ENCODE data around the gene PTPRN2. TPM values are rescaled to one million over a fixed set of nuclear protein-coding genes. Genes with fewer than 3 reads are reported as not detected.

PTPRN2 gene
- total and polyA plus RNA-seq, 7 donors: 3.2 to 7.1 (median 5.5) TPM

DNA sequence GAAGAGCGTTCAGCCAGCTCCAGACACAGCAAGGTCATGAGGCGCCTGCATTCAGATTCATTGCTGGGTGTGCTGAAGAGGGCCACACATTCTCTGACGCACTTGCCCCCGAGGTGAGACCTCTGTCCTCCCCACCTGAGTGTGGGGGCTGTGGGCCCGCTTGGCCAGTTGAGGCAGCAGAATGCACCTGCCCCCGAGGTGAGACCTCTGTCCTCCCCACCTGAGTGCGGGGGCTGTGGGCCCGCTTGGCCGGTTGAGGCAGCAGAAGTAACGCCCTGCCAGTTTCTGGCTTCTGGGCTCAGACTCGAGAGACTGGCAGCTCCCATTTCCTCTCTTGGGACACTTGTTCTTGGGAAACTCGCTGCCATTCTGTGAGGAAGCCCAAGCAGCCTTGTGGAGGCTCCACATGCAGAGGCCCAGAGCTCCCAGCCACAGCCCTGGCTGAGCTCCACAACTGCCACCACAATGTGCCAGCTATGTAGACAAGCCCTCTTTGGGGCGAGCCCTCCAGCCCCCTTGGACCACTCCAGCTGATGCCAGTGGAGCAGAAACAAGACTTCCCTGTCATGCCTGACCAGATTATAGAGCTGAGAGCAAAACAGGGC is 816.8 kb downstream of the PTPRN2 start:
- TF ChIP-seq EP300 (IDR thresholded peaks at IDR 0.05): no peak
- TF ChIP-seq, protein P1, sequence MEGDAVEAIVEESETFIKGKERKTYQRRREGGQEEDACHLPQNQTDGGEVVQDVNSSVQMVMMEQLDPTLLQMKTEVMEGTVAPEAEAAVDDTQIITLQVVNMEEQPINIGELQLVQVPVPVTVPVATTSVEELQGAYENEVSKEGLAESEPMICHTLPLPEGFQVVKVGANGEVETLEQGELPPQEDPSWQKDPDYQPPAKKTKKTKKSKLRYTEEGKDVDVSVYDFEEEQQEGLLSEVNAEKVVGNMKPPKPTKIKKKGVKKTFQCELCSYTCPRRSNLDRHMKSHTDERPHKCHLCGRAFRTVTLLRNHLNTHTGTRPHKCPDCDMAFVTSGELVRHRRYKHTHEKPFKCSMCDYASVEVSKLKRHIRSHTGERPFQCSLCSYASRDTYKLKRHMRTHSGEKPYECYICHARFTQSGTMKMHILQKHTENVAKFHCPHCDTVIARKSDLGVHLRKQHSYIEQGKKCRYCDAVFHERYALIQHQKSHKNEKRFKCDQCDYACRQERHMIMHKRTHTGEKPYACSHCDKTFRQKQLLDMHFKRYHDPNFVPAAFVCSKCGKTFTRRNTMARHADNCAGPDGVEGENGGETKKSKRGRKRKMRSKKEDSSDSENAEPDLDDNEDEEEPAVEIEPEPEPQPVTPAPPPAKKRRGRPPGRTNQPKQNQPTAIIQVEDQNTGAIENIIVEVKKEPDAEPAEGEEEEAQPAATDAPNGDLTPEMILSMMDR (IDR thresholded peaks at IDR 0.05): no peak
- Histone ChIP-seq H3K4me1 (no peaks in the 10 kb centered on the region), H3K27ac (no peak overlapping the region), H3K36me3 (no peaks in the 10 kb centered on the region), H3K9me3 (peaks cover 0 to 9% (median 4%) of the 10 kb centered on the region in 4 donors), H3K27me3 (peaks cover 0 to 21% (median 0%) of the 10 kb centered on the region in 3 donors), H3K4me3 (no peak overlapping the region)
- 92 to 93% methylated on average over 13 of the region's 13 CpGs for WGBS, 2 donors
- intact Hi-C loops (cut with DNase I): no loop called here
- DNase-seq: no peak

DNA sequence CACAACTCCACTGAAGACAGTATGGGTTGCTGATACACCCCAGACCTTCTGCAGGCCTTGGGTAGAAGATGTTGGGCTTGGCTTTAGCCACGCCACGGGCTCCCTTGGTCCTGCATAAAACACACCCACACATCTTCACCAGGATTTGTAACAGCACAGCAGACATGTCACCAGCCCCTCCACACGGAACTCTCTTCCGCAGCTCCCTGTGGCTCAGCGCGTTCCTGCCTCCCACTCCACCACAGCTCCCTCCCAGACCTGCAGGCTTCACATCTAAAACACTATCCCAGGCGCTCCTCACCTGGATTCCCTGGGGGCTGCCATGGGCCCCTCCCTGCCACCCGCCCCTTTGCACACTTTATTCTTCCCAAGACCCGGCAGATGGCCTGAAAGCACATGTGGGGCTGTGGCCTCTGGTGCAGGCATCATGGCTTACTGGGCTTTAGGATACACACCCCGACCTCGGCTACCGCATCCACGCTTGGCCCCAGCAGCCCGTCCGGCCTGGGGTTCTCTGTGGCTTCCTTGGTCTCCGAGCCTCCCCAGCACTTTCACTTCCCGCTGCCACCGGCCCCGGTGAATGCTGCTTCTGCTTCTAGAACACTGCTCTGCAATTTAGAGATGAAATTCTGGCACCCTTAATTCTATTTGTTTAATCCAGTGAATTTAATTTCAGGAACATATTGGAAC is 818.0 kb downstream of the PTPRN2 start:
- DNase-seq: no peak

DNA sequence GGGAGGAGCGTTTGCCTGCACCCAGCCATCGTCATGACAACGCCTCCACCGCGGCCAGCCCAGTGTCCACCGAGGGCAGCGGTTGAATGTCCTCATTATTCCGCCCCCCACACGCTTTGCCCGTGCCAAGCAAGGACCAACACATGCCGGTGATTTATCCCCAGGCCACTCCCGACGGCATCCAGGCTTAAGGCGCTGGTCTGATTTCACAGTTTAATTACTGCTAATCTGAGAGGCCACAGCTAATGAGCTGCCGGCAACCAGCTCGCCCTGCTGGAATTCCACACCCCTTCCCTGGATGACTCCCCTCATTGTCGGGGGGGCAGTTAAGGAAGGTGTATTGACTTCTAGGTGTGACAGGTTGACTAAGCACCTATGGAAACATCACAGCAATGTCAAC is 818.5 kb downstream of the PTPRN2 start:
- WGBS, 2 donors: 35 to 55% methylated on average over 17 of the region's 17 CpGs
- Histone ChIP-seq H3K36me3 (no peaks in the 10 kb centered on the region), H3K9me3 (peaks cover 0 to 12% (median 4%) of the 10 kb centered on the region in 4 donors), H3K4me3 (no peak overlapping the region), H3K27ac (no peak overlapping the region), H3K4me1 (no peaks in the 10 kb centered on the region), H3K27me3 (peaks cover 0 to 21% (median 0%) of the 10 kb centered on the region in 3 donors)
- no peak for DNase-seq
- TF ChIP-seq EP300 (IDR thresholded peaks at IDR 0.05): no peak
- TF ChIP-seq POLR2A (IDR thresholded peaks at IDR 0.05): no peak
- TF ChIP-seq, protein P1 (IDR thresholded peaks at IDR 0.05): no peak
- no peak for TF ChIP-seq POLR2AphosphoS5 (IDR thresholded peaks at IDR 0.05)
- intact Hi-C loops (cut with DNase I): no loop called here

More for the DNA sequence above, 818.0 kb downstream of the PTPRN2 start:
- peaks cover 0 to 21% (median 0%) of the 10 kb centered on the region in 3 donors for H3K27me3 ChIP-seq
- no peak overlapping the region for H3K4me3 ChIP-seq
- no peak overlapping the region for H3K27ac ChIP-seq
- H3K9me3 ChIP-seq: peaks cover 0 to 9% (median 4%) of the 10 kb centered on the region in 4 donors
- intact Hi-C loops (cut with DNase I): no loop called here
- H3K4me1 ChIP-seq: no peaks in the 10 kb centered on the region
- WGBS, 2 donors: 74 to 81% methylated on average over 19 of the region's 19 CpGs
- TF ChIP-seq, protein P1 (IDR thresholded peaks at IDR 0.05): no peak
- TF ChIP-seq EP300 (IDR thresholded peaks at IDR 0.05) (no peak), POLR2A (IDR thresholded peaks at IDR 0.05) (no peak), POLR2AphosphoS5 (IDR thresholded peaks at IDR 0.05) (no peak)
- H3K36me3 ChIP-seq: no peaks in the 10 kb centered on the region

DNA sequence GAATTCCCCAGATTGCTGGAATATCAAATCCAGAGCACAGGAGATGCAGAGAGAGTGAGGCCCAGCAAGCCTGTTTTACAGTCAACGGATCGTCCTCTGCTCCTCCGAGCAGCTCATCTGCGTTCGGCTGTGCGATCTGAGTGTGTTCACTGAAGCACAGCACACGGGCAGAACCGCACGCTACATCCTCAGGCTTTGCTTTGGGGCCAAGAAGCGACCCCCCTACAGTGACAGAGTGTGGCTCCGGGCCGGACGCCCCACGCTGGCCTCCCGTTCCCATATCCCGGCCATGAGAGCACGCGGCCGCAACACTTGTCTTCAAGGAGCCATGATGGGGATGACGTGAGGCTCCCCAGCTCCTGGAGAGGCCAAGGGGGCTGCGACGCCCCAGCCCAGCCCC is 819.4 kb downstream of the PTPRN2 start:
- Histone ChIP-seq H3K4me3 (no peak overlapping the region), H3K4me1 (no peaks in the 10 kb centered on the region), H3K9me3 (peaks cover 0 to 12% (median 4%) of the 10 kb centered on the region in 4 donors), H3K27me3 (peaks cover 0 to 21% (median 0%) of the 10 kb centered on the region in 3 donors), H3K27ac (no peak overlapping the region), H3K36me3 (no peaks in the 10 kb centered on the region)
- WGBS, 2 donors: 83 to 84% methylated on average over 22 of the region's 22 CpGs
- no peak for DNase-seq
- TF ChIP-seq POLR2A (IDR thresholded peaks at IDR 0.05) (no peak), EP300 (IDR thresholded peaks at IDR 0.05) (no peak), POLR2AphosphoS5 (IDR thresholded peaks at IDR 0.05) (no peak)
- TF ChIP-seq, protein P1 (IDR thresholded peaks at IDR 0.05): no peak
- intact Hi-C loops (cut with DNase I): no loop called here

All from sigmoid colon (tissue), 7 donors.